Right atrium auricular region (tissue), 2 donors: ENCODE data around the gene DNLZ. TPM values are rescaled to one million over a fixed set of nuclear protein-coding genes. Genes with fewer than 3 reads are reported as not detected.

Source experiments
- DNase-seq: peaks from one replicate; pipeline ENCODE4 v3.0.0-alpha.2; 2019; ENCODE audit warnings: low spot score
- H3K27ac ChIP-seq, 2 donors: fragments of 200-600 bp; sonication (generic); 1 replicate in 1 of 2; 2 replicates in 1 of 2; pipeline ENCODE4 v1.5.1; 2016 to 2019
- H3K27me3 ChIP-seq, 2 donors: fragments of 200-600 bp; sonication (generic); one replicate each; pipeline versions ENCODE4 v1.5.1 to v1.6.0; 2017 to 2019
- H3K36me3 ChIP-seq: fragments of 200-600 bp; sonication (generic); one replicate; pipeline ENCODE4 v1.5.1; 2016
- H3K4me1 ChIP-seq, 2 donors: fragments of 200-600 bp; sonication (generic); one replicate each; pipeline versions ENCODE4 v1.5.1 to v1.6.0; 2017 to 2019
- H3K4me3 ChIP-seq, 2 donors: fragments of 200-600 bp; sonication (generic); 1 replicate in 1 of 2; 2 replicates in 1 of 2; pipeline ENCODE4 v1.5.1; 2017 to 2019; ENCODE audit warnings: mild to moderate bottlenecking in 1 of 2, moderate library complexity in 1 of 2
- H3K9me3 ChIP-seq, 2 donors: fragments of 200-600 bp; sonication (generic); one replicate each; pipeline ENCODE4 v1.5.1; 2019
- total RNA-seq, 2 donors: library from RNA; depleted of rRNA; stranded (reverse); fragments of >200 nt; gene quantifications; one replicate each; pipeline ENCODE4 v1.1.0, GENCODE V29; 2016
- TF ChIP-seq, protein P1 (sequence below), 2 donors: fragments of 200-600 bp; sonication (generic); IDR thresholded peaks; one replicate each; pipeline ENCODE4 v1.5.1; 2019; ENCODE audit warnings: antibody characterized with exemption in 2 of 2

The DNLZ gene
- total RNA-seq, 2 donors from 2014 or later, result 15.4 to 36.6 TPM

DNA sequence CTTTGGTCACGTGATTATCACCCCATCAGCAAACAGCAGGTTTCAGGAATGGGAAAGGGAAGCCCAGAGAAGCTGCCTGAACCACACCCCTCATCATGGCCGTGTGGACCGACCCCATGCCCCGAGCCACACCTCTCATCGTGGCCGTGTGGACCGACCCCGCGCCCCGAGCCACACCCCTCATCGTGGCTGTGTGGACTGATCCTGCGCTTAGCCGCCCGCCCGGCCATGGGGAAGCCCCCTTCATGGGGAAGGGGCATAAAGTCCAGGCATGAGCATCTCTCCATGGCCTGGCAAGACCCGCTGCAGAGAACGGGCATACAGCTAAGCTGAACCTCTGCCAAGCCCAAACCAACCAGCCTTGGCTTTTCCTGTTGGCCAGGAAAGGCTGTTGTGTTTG lies 30.0 kb upstream of the DNLZ start:
- H3K4me1 ChIP-seq, result peaks cover 0 to 4% of the 10 kb centered on the region in 2 donors
- H3K9me3 ChIP-seq, result no peaks in the 10 kb centered on the region
- H3K27ac ChIP-seq, result no peak overlapping the region
- DNase-seq, result no peak
- TF ChIP-seq, protein P1, sequence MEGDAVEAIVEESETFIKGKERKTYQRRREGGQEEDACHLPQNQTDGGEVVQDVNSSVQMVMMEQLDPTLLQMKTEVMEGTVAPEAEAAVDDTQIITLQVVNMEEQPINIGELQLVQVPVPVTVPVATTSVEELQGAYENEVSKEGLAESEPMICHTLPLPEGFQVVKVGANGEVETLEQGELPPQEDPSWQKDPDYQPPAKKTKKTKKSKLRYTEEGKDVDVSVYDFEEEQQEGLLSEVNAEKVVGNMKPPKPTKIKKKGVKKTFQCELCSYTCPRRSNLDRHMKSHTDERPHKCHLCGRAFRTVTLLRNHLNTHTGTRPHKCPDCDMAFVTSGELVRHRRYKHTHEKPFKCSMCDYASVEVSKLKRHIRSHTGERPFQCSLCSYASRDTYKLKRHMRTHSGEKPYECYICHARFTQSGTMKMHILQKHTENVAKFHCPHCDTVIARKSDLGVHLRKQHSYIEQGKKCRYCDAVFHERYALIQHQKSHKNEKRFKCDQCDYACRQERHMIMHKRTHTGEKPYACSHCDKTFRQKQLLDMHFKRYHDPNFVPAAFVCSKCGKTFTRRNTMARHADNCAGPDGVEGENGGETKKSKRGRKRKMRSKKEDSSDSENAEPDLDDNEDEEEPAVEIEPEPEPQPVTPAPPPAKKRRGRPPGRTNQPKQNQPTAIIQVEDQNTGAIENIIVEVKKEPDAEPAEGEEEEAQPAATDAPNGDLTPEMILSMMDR (IDR thresholded peaks at IDR 0.05), result no peak
- no peak overlapping the region for H3K4me3 ChIP-seq
- H3K36me3 ChIP-seq, result peaks cover 62% of the 10 kb centered on the region
- H3K27me3 ChIP-seq, result no peaks in the 10 kb centered on the region

DNA sequence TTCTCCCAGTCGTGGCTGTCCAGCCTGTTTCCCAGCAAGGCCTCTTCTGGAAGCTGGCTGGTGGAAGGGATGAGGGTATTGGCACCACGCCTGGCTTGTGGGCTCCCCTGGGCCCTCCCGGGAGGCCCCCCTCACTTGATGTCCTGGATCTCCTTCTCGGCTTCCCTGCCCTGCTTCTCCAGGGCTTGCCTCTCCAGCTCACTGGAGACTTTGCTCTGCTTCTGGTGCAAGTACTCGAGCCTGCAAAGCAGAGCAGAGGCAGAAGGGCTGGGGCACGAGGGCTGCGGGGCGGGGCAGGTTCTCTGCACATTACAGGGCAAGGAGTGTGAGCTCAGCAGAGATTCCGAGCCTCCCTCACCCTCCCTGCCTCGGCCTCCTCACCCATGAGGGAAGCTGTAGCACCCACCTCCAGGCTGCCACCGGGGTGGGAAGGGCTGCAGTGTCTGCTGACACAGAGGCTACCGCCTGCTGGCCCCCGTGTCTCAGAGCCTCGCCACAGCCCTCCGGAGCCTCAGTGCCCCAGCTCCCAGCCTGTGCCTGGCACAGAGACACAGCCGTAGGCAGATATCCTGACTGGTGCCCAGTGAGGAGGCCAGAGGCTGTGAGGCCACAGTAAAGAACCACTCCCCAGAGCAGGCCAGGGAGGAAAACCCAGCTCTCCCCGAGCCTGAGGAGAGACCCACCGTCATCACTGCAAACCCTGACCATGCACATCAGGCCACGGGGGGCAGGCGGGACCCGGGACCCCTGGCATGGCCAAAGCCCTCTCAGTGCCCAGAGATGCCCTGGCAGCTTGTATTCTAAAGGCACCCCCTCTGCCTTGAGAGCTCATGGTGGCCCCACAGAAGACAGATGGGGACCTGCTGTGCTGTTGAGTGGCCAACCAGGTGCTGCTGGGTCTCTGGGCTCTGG lies 29.2 kb upstream of the DNLZ start:
- Histone ChIP-seq H3K9me3 (no peaks in the 10 kb centered on the region), H3K36me3 (peaks cover 70% of the 10 kb centered on the region), H3K4me1 (no peaks in the 10 kb centered on the region), H3K27ac (no peak overlapping the region), H3K4me3 (no peak overlapping the region), H3K27me3 (no peaks in the 10 kb centered on the region)
- no peak for DNase-seq
- TF ChIP-seq, protein P1 (IDR thresholded peaks at IDR 0.05), result no peak

DNA sequence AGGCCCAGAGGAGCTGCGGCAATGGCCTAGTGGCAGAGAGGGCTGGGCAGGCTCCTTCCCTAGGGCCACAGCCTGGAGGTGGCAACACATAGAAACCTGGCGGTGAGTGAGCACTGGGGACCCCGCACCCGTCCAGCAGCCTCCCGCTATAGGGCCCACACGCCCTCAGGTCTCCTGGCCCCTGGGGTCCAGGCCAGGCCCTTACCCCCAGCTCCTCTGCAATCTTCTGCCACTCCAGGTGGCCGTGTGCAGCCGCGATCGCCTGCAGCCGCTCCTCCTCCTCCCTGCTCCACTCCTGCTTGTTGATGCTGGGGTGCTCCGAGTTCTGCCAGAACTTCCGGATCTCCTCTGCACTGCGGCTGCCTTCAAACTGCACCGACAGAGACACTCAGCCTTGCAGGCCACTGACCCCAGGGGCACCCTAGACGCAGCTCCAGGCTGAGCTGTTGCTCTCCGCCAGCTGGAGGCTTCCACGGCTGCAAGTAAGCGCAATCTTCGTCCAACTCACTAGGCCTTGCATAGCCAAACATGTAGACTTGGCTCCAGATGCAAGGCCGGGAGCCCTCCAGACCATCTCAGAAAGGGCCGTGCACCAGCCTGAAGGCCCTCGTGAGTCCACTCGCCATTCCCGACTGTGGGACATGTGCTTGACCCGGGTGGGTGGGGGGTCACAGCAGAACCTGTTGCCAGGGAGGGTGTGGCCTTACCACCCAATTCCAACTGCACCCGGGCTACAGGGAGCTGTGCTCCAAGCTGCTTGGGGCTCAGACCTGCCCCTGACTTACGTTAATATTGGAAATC lies 28.4 kb upstream of the DNLZ start:
- Histone ChIP-seq H3K9me3 (no peaks in the 10 kb centered on the region), H3K4me3 (no peak overlapping the region), H3K4me1 (no peaks in the 10 kb centered on the region), H3K27me3 (no peaks in the 10 kb centered on the region), H3K27ac (no peak overlapping the region), H3K36me3 (peaks cover 78% of the 10 kb centered on the region)
- no peak for DNase-seq
- TF ChIP-seq, protein P1 (IDR thresholded peaks at IDR 0.05), result no peak

DNA sequence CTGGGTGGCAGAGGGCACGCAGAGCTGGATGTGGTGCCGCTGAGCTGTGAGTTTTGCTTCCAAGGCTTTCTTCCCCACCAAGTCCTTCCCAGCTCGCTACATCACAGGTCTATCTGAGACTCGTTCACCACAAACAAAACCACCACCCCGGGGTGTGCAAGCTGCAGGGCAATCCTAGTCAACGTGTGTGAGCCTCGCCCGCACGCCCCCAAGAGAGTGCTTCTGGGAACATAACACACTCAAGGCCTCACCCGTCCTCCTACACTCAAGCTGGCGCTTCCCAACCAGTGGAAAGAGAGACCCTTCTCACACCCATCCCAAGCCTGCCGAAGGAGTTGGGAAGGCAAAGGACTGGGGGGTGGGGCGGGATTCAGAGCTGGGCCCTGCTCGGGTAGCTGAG lies 25.9 kb upstream of the DNLZ start:
- no peak for DNase-seq
- TF ChIP-seq, protein P1 (IDR thresholded peaks at IDR 0.05), result no peak
- Histone ChIP-seq H3K4me3 (no peak overlapping the region), H3K27me3 (no peaks in the 10 kb centered on the region), H3K36me3 (peaks cover 60% of the 10 kb centered on the region), H3K9me3 (no peaks in the 10 kb centered on the region), H3K4me1 (no peaks in the 10 kb centered on the region), H3K27ac (no peak overlapping the region)

DNA sequence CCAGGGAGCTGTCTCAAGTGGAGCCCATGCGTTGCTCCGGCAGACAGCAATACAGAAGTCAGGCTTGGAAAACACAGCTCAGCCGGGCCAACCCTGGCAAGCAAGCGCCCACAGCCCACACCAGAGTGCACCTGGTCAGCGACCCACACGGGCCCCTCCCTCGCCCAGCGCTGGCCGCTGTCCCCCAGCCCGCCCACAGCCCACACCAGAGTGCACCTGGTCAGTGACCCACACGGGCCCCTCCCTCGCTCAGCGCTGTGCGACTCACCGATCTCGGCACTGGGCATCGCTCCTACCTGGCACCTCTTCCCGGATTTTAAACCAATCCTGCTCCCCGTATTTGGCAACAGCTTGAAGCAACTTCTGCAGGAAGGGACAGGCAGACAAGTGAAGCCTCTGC lies 23.7 kb upstream of the DNLZ start:
- Histone ChIP-seq H3K4me3 (no peak overlapping the region), H3K36me3 (peaks cover 56% of the 10 kb centered on the region), H3K27me3 (no peaks in the 10 kb centered on the region), H3K27ac (no peak overlapping the region), H3K9me3 (no peaks in the 10 kb centered on the region), H3K4me1 (no peaks in the 10 kb centered on the region)
- TF ChIP-seq, protein P1 (IDR thresholded peaks at IDR 0.05), result no peak
- DNase-seq, result no peak
